RWPE2 (cell line): ENCODE measurements around the gene ADAMTS7.
"Not testable (repeated sequence)": the region's sequence is repeated elsewhere in the genome, so short reads cannot be mapped to it uniquely, and the experiment has no call there.

Source experiments
- ATAC-seq: fragments of 200-7000 bp; cut with Tn5 transposase; 3 replicates; pipeline ENCODE4 v1.9.1; 2021; ENCODE audit warnings: low read depth
- DNase-seq: peaks from one replicate; pipeline ENCODE4 v3.0.0-alpha.2; 2020; ENCODE audit warnings: low spot score
- H3K27ac ChIP-seq: fragments of 450-650 bp; 2 replicates; pipeline ENCODE4 v1.5.1; 2017; ENCODE audit warnings: mild to moderate bottlenecking; ENCODE audit not compliant: poor library complexity, severe bottlenecking
- H3K27me3 ChIP-seq: fragments of 250-450 bp; sonication (Bioruptor Pico); 2 replicates; pipeline ENCODE4 v1.5.1; 2021; ENCODE audit warnings: mild to moderate bottlenecking, moderate library complexity; ENCODE audit not compliant: insufficient read depth, poor library complexity, severe bottlenecking
- H3K36me3 ChIP-seq: fragments of 250-450 bp; sonication (Bioruptor Pico); 2 replicates; pipeline ENCODE4 v1.5.1; 2020; ENCODE audit warnings: low read depth, mild to moderate bottlenecking, moderate library complexity
- H3K4me1 ChIP-seq: fragments of 250-450 bp; sonication (Bioruptor Pico); 2 replicates; pipeline ENCODE4 v1.5.1; 2021; ENCODE audit warnings: mild to moderate bottlenecking, moderate library complexity; ENCODE audit not compliant: insufficient read depth, poor library complexity, severe bottlenecking
- H3K4me3 ChIP-seq: fragments of 250-450 bp; sonication (Bioruptor Pico); 2 replicates; pipeline ENCODE4 v1.5.1; 2021; ENCODE audit warnings: mild to moderate bottlenecking, moderate library complexity; ENCODE audit not compliant: severe bottlenecking
- H3K9me3 ChIP-seq: fragments of 250-450 bp; sonication (Bioruptor Pico); 2 replicates; pipeline ENCODE4 v1.5.1; 2021; ENCODE audit warnings: mild to moderate bottlenecking, moderate library complexity; ENCODE audit not compliant: severe bottlenecking
- CTCF ChIP-seq: fragments of 450-650 bp; IDR thresholded peaks from one replicate; pipeline ENCODE4 v1.5.1; 2017; ENCODE audit warnings: mild to moderate bottlenecking, moderate library complexity; ENCODE audit not compliant: poor library complexity, severe bottlenecking

The ADAMTS7 gene

DNA sequence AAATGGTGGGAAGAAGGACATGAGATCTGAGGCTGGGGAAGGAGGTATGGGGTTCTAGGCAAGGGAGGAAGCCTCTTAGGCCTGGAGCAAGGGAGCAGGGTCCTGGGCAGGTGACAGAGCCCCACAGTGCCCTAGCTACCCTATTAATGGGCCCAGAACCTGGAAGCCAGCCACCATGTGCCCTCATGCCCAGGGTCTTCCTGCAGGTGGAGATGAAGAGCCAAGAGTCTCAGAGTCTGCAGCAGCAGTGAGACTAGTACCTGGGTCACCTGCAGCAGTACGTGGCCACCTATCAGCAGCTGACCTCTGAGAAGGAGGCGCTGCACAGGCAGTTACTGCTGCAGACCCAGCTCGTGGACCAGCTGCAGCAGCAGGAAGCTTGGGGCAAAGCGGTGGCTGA, 75.0 kb downstream of the ADAMTS7 start:
- not testable (repeated sequence) for H3K9me3 ChIP-seq, H3K36me3 ChIP-seq, ATAC-seq, H3K27ac ChIP-seq, H3K4me1 ChIP-seq, H3K4me3 ChIP-seq, H3K27me3 ChIP-seq
- peak; percentile 17 for DNase-seq
- peak; percentile 28 for TF ChIP-seq CTCF

DNA sequence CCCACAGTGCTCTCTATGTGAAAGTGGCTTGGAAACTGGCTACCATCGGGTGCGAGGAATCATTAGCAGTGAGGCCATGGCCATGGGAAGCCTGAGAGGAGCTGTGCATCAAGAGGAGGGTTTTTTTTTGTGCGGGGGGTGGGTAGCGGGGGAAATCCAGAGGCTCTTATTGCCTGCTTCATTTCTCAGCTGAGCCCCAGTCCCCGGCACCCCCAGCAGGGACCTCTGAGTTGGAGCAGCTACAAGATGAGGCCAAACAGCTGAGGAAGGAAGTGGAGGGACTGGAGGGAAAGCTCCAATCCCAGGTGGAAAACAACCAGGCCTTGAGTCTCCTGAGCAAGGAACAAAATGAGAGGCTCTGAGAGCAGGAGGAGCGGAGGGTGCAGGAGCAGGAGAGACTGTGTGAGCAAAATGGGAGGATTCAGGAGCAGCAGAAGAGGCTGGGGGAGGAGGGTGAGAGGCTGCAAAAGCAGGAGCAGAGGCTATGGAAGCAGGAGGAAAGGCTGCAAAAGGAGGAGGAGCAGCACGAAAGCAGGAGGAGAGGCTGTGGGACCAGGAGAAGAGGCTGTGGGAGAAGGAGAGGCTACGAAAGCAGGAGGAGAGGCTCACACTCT, 76.7 kb downstream of the ADAMTS7 start:
- no peak overlapping the region for H3K27ac ChIP-seq
- peak; percentile 34 for DNase-seq
- H3K4me3 ChIP-seq = no peak overlapping the region
- no peak for TF ChIP-seq CTCF
- no peaks in the 10 kb centered on the region for H3K4me1 ChIP-seq
- H3K36me3 ChIP-seq = no peaks in the 10 kb centered on the region
- H3K9me3 ChIP-seq = no peaks in the 10 kb centered on the region
- peak; percentile 25; the same call in 1 of the 3 replicates for ATAC-seq
- no peaks in the 10 kb centered on the region for H3K27me3 ChIP-seq

DNA sequence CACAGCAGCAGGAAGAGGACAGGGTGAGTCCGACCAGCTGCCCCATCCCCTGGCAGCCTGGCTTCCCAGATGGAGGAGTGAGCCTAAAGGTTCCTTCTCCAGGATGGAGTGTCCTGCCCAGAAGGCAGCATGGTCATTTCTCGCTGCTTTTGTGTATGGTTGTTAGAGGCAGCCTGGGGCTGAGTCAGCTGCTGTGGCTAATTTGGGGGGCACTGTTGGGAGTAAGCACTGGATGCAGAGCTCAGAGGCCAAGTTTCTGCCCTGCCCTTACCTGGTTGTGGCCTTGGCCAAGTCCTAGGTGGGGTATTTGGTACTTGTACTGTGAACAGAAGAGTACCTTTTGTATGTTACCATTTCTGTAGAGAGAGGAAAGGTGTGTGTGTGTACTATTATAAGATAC, 78.6 kb downstream of the ADAMTS7 start:
- Histone ChIP-seq H3K27ac (no peak overlapping the region), H3K9me3 (no peaks in the 10 kb centered on the region), H3K36me3 (no peaks in the 10 kb centered on the region), H3K27me3 (no peaks in the 10 kb centered on the region), H3K4me3 (no peak overlapping the region), H3K4me1 (no peaks in the 10 kb centered on the region)
- ATAC-seq (no peak), DNase-seq (peak; percentile 31)
- TF ChIP-seq CTCF = no peak

DNA sequence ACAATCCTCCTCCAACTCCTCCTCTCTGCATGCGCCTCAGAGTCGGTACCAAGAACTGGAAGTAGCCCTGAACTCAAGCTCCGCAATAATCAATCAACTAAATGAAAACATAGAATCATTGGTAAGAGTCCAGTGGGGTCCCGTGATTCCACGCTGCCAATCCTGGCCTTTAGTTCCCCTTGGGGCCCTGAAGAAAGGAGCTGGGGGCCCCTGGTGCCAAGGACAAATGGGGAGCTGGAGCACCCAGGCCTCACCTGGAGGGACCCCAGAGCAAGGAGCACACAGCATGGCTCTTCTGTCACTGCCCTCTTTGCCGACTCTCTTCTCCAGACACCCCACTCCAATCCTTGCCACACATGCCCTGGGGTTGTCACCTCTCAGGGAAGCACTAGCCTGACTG, 80.3 kb downstream of the ADAMTS7 start:
- Histone ChIP-seq H3K36me3 (no peaks in the 10 kb centered on the region), H3K4me1 (no peaks in the 10 kb centered on the region), H3K27ac (no peak overlapping the region), H3K27me3 (no peaks in the 10 kb centered on the region), H3K4me3 (no peak overlapping the region), H3K9me3 (no peaks in the 10 kb centered on the region)
- TF ChIP-seq CTCF = no peak
- peak; percentile 37 for DNase-seq
- ATAC-seq = no peak

GRCh38 chr15:78728427-78728826, 82.8 kb downstream of the ADAMTS7 start:
- H3K9me3 ChIP-seq, H3K36me3 ChIP-seq, DNase-seq, H3K27ac ChIP-seq, ATAC-seq, H3K27me3 ChIP-seq, H3K4me3 ChIP-seq, H3K4me1 ChIP-seq: not testable (repeated sequence)
